Posterior cingulate gyrus (tissue), 11 donors: ENCODE measurements around the gene NHERF2.

Experiments
- DNase-seq, 10 donors: peaks; one replicate each; pipeline versions ENCODE4 v3.0.0 to v3.0.0-alpha.2; 2020 to 2021; ENCODE audit warnings: mixed read lengths in 3 of 10
- intact Hi-C: fragments of 100-400 bp; cut with DNase I; formaldehyde crosslinking; loops from one replicate; pipeline ENCODE4 v1.15.1; 2023

Gene NHERF2

GRCh38 chr16:2054543-2055245, 28.0 kb downstream of the NHERF2 start:
- no peak for DNase-seq
- intact Hi-C loops: no loop called here

GRCh38 chr16:2056077-2056476, 29.4 kb downstream of the NHERF2 start:
- DNase-seq: peak in 2 of 10 donors; percentile 25 to 54
- intact Hi-C loops: loop anchor here (1.0 kb wide), 1 partner anchor 33 kb away; no protein-coding TSS in a partner anchor

GRCh38 chr16:2056681-2057407, 30.1 kb downstream of the NHERF2 start:
- peak in 3 of 10 donors; percentile 14 to 62 (median 42) for DNase-seq
- intact Hi-C loops: loop anchor here (1.0 kb wide), 1 partner anchor 34 kb away; no protein-coding TSS in a partner anchor

- intact Hi-C loops: no loop called here
- DNase-seq: no peak
Observed at GRCh38 chr16:2057438-2057837, 30.7 kb downstream of the NHERF2 start.

- DNase-seq: no peak
- intact Hi-C loops: no loop called here
Observed at GRCh38 chr16:2058420-2058819, 31.7 kb downstream of the NHERF2 start.

- intact Hi-C loops: no loop called here
- no peak for DNase-seq
Observed at GRCh38 chr16:2058872-2059271, 32.2 kb downstream of the NHERF2 start.

- intact Hi-C loops: no loop called here
Observed at GRCh38 chr16:2060346-2060745, 33.6 kb downstream of the NHERF2 start.

GRCh38 chr16:2061023-2061422, 34.3 kb downstream of the NHERF2 start:
- intact Hi-C loops: no loop called here
- DNase-seq: no peak

More at GRCh38 chr16:2060346-2060745, 33.6 kb downstream of the NHERF2 start:
- no peak for DNase-seq

GRCh38 chr16:2061526-2061925, 34.8 kb downstream of the NHERF2 start:
- intact Hi-C loops: no loop called here
- DNase-seq: no peak

- DNase-seq: no peak
- intact Hi-C loops: no loop called here
Observed at GRCh38 chr16:2062801-2063200, 36.1 kb downstream of the NHERF2 start.

GRCh38 chr16:2063861-2064260, 37.2 kb downstream of the NHERF2 start:
- intact Hi-C loops: no loop called here
- DNase-seq: no peak

GRCh38 chr16:2064368-2064945, 37.8 kb downstream of the NHERF2 start:
- intact Hi-C loops: no loop called here
- DNase-seq: no peak

GRCh38 chr16:2066139-2066538, 39.4 kb downstream of the NHERF2 start:
- DNase-seq: no peak
- intact Hi-C loops: no loop called here

- no peak for DNase-seq
- intact Hi-C loops: no loop called here
Observed at GRCh38 chr16:2070576-2071453, 44.1 kb downstream of the NHERF2 start.

- no peak for DNase-seq
- intact Hi-C loops: no loop called here
Observed at GRCh38 chr16:2071454-2072202, 44.9 kb downstream of the NHERF2 start.

- intact Hi-C loops: no loop called here
- no peak for DNase-seq
Observed at GRCh38 chr16:2072926-2073325, 46.2 kb downstream of the NHERF2 start.

- no peak for DNase-seq
- intact Hi-C loops: no loop called here
Observed at GRCh38 chr16:2074071-2074470, 47.4 kb downstream of the NHERF2 start.

- intact Hi-C loops: no loop called here
- DNase-seq: no peak
Observed at GRCh38 chr16:2075631-2076030, 48.9 kb downstream of the NHERF2 start.

GRCh38 chr16:2076072-2076865, 49.6 kb downstream of the NHERF2 start:
- intact Hi-C loops: no loop called here

More at GRCh38 chr16:2076072-2076865, 49.6 kb downstream of the NHERF2 start:
- no peak for DNase-seq
